ENCODE measurements around the gene ZNF526.
A peak's percentile ranks its signal among the peaks of the same experiment; 100 is the strongest.

The ZNF526 gene

DNA sequence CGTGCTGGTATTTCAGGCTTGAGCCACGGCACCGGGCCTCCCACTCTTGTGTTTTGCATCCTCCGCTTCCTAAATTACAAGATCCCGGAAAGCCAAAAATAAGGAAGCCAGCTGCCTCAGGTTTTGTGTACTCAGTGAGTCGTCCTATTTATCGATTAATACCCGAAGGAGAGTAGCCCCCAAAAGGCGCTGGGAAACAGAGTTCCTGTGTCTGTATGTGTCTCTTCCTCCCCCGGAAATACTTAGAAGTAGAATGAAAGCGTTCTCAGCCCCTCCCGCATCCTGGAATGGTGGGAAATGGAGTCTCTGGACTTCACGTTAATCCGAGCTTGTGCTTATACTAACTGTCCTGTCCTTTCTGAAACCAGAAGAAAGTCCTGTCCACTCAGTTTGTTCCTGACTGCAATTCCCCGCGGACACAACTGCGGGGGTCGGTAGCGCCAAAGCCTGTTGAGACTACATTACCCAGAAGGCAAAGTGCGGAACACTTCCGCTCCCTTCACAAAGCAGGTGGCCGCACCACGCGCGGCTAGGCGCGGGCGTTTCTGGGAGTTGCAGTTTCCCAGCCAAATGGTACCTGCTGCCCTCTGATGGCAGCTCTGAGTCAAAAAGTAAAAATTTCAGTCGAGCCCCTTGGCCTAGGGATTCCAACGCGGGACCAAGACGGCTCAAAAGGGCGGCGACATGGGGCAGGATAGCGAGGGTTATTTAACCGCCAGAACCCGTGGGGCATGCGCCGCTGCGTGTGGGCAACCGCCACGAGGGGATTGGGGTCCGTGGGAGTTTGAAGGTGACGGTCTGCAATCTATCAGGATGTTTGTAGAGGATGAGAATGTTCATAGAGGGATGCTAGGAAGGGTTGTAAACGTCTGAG, 24.5 kb downstream of the ZNF526 start:
- H3K4me3 ChIP-seq (ENCODE audit: insufficient read depth, low read length, poor library complexity, severe bottlenecking): peak overlapping the region; percentile 80

DNA sequence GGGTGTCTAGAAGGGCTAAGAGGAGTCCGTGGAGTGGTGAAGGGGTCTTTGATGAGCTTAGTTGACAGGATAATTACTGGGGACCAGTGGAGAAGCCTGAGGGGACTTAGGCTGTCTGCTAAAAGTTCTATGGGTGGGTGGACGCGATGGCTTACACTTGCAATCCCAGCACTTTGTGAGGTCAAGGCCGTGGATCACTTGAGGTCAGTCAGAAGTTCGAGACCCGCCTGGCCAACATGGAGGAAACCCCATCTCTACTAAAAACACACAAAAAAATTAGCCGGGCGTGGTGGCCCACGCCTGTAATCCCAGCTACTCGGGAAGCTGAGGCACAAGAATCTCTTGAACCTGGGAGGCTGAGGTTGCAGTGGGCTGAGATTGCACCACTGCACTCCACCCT, 25.1 kb downstream of the ZNF526 start:
- TF ChIP-seq, protein P1, sequence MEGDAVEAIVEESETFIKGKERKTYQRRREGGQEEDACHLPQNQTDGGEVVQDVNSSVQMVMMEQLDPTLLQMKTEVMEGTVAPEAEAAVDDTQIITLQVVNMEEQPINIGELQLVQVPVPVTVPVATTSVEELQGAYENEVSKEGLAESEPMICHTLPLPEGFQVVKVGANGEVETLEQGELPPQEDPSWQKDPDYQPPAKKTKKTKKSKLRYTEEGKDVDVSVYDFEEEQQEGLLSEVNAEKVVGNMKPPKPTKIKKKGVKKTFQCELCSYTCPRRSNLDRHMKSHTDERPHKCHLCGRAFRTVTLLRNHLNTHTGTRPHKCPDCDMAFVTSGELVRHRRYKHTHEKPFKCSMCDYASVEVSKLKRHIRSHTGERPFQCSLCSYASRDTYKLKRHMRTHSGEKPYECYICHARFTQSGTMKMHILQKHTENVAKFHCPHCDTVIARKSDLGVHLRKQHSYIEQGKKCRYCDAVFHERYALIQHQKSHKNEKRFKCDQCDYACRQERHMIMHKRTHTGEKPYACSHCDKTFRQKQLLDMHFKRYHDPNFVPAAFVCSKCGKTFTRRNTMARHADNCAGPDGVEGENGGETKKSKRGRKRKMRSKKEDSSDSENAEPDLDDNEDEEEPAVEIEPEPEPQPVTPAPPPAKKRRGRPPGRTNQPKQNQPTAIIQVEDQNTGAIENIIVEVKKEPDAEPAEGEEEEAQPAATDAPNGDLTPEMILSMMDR (IDR thresholded peaks at IDR 0.05; ENCODE audit: insufficient read depth, low read length, poor library complexity, severe bottlenecking): no peak
- no peak for TF ChIP-seq EZH2phosphoT487 (conservative IDR thresholded peaks at IDR 0.05; ENCODE audit: low read length)
- H3F3A ChIP-seq (ENCODE audit: insufficient read depth): peaks cover 8% of the 10 kb centered on the region
- H4K20me1 ChIP-seq (ENCODE audit: low read depth, low read length): no peaks in the 10 kb centered on the region
- peak overlapping the region; percentile 78 for H3K4me2 ChIP-seq (ENCODE audit: low read depth, low read length, poor library complexity, severe bottlenecking)
- no peaks in the 10 kb centered on the region for H3K27me3 ChIP-seq (ENCODE audit: low read length)
- peak overlapping the region; percentile 68 for H3K9ac ChIP-seq (ENCODE audit: low read length)
- H3K9me3 ChIP-seq (ENCODE audit: insufficient read depth, low read length): no peaks in the 10 kb centered on the region
- H2AFZ ChIP-seq (ENCODE audit: low read depth, low read length, severe bottlenecking): peak overlapping the region; percentile 77
- peaks cover 19% of the 10 kb centered on the region for H3K79me2 ChIP-seq (ENCODE audit: insufficient read depth, low read length)
- H3K4me3 ChIP-seq (ENCODE audit: insufficient read depth, low read length, poor library complexity, severe bottlenecking): peak overlapping the region; percentile 7
- H3K9me2 ChIP-seq (replicated peaks; ENCODE audit: insufficient read depth, low read length): no peaks in the 10 kb centered on the region
- H3K27ac ChIP-seq (ENCODE audit: low read depth, low read length): peak overlapping the region; percentile 42
- H3K36me3 ChIP-seq (ENCODE audit: low read length): no peaks in the 10 kb centered on the region

More for the DNA sequence above, 24.5 kb downstream of the ZNF526 start:
- H2AFZ ChIP-seq (ENCODE audit: low read depth, low read length, severe bottlenecking): peak overlapping the region; percentile 77
- peaks cover 26% of the 10 kb centered on the region for H3K79me2 ChIP-seq (ENCODE audit: insufficient read depth, low read length)
- no peak for TF ChIP-seq EZH2phosphoT487 (conservative IDR thresholded peaks at IDR 0.05; ENCODE audit: low read length)
- TF ChIP-seq, protein P1 (IDR thresholded peaks at IDR 0.05; ENCODE audit: insufficient read depth, low read length, poor library complexity, severe bottlenecking): peak; percentile 67
- H3K27me3 ChIP-seq (ENCODE audit: low read length): no peaks in the 10 kb centered on the region
- H3K9ac ChIP-seq (ENCODE audit: low read length): peak overlapping the region; percentile 68
- no peaks in the 10 kb centered on the region for H3K9me3 ChIP-seq (ENCODE audit: insufficient read depth, low read length)
- peaks cover 4% of the 10 kb centered on the region; the same call in 1 of the 2 replicates for H3F3A ChIP-seq (ENCODE audit: insufficient read depth)
- no peaks in the 10 kb centered on the region for H3K36me3 ChIP-seq (ENCODE audit: low read length)
- H3K9me2 ChIP-seq (replicated peaks; ENCODE audit: insufficient read depth, low read length): no peaks in the 10 kb centered on the region
- H3K4me2 ChIP-seq (ENCODE audit: low read depth, low read length, poor library complexity, severe bottlenecking): peak overlapping the region; percentile 78
- H3K27ac ChIP-seq (ENCODE audit: low read depth, low read length): peak overlapping the region; percentile 82
- H4K20me1 ChIP-seq (ENCODE audit: low read depth, low read length): no peaks in the 10 kb centered on the region

DNA sequence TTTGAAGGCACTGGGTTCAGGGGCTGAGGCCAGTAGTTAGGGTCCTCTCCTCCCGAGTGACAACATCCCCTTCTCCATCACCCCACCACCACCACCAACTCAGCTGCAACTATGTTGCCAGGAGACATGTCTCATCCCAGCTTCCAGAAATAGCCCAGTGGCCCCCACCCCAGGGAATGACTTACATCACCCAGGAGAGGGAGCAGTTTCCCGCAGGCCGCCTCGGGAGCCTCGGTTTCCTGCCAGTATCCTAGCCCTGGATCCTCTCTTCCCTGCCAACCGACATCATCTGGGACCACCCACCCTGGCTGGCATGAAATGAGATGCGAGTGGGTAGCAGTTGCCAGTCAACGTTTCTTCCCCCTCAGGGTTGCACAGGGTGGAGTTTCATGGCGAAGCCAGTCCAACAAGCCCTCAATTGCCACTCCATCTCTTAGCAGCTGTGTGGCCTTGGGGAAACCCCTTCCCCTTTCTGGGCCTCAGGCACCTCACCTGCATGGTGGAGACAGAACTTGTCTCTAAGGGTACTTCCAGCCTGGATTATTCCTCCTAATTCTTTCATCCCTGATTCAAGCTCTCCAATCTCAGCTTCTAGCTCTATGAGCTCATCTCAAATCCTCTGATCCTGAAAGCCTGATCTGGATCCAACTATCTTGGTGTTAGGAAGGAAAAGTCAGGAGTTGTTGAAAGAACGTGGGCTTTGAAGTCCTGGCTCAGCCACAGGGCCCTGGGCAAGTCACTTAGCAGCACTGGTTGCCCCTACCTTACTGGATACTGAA, 26.2 kb downstream of the ZNF526 start:
- Histone ChIP-seq H3K27ac (ENCODE audit: low read depth, low read length) (no peak overlapping the region), H3F3A (ENCODE audit: insufficient read depth) (peaks cover 8% of the 10 kb centered on the region), H4K20me1 (ENCODE audit: low read depth, low read length) (no peaks in the 10 kb centered on the region), H3K27me3 (ENCODE audit: low read length) (no peaks in the 10 kb centered on the region), H2AFZ (ENCODE audit: low read depth, low read length, severe bottlenecking) (no peak overlapping the region), H3K36me3 (ENCODE audit: low read length) (no peaks in the 10 kb centered on the region), H3K4me3 (ENCODE audit: insufficient read depth, low read length, poor library complexity, severe bottlenecking) (no peak overlapping the region), H3K79me2 (ENCODE audit: insufficient read depth, low read length) (peaks cover 8% of the 10 kb centered on the region), H3K4me2 (ENCODE audit: low read depth, low read length, poor library complexity, severe bottlenecking) (no peak overlapping the region), H3K9me3 (ENCODE audit: insufficient read depth, low read length) (no peaks in the 10 kb centered on the region), H3K9ac (ENCODE audit: low read length) (no peak overlapping the region), H3K9me2 (replicated peaks; ENCODE audit: insufficient read depth, low read length) (no peaks in the 10 kb centered on the region)
- TF ChIP-seq, protein P1 (IDR thresholded peaks at IDR 0.05; ENCODE audit: insufficient read depth, low read length, poor library complexity, severe bottlenecking): no peak
- TF ChIP-seq EZH2phosphoT487 (conservative IDR thresholded peaks at IDR 0.05; ENCODE audit: low read length): no peak

Data from SU-DHL-6 (cell line).